ENCODE results near the gene CD38.

DNA sequence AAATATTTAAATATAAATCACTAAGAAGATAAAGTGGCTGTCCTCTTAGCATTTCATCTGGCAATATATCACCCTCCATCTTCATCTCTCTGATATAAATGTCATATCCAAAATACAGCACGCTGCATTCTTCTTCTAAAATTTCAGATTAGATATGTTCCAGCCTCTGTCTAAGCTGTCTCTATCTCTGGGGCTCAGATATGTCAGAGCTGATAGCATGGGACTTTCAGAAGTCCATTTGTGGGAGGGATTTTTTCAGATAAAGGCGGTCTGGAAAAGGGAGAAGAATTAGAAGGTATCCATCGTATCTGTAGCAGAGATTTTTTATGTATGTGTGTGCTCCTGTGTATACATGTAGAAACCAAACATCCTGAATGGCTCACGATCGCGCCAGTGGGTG, 25.0 kb upstream of the CD38 start:
- TF ChIP-seq, protein P1, sequence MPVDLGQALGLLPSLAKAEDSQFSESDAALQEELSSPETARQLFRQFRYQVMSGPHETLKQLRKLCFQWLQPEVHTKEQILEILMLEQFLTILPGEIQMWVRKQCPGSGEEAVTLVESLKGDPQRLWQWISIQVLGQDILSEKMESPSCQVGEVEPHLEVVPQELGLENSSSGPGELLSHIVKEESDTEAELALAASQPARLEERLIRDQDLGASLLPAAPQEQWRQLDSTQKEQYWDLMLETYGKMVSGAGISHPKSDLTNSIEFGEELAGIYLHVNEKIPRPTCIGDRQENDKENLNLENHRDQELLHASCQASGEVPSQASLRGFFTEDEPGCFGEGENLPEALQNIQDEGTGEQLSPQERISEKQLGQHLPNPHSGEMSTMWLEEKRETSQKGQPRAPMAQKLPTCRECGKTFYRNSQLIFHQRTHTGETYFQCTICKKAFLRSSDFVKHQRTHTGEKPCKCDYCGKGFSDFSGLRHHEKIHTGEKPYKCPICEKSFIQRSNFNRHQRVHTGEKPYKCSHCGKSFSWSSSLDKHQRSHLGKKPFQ (tag by site-specific recombination; IDR thresholded peaks at IDR 0.05), result no peak
- TF ChIP-seq ZNF654 (tag by site-specific recombination; IDR thresholded peaks at IDR 0.05; ENCODE audit: low read depth) (no peak), ZNF626 (tag by site-specific recombination; IDR thresholded peaks at IDR 0.05) (no peak), ZNF248 (tag by site-specific recombination; IDR thresholded peaks at IDR 0.05) (no peak), SP7 (tag by site-specific recombination; IDR thresholded peaks at IDR 0.05) (no peak), ZSCAN23 (tag by site-specific recombination; IDR thresholded peaks at IDR 0.05) (no peak), ZNF416 (tag by site-specific recombination; IDR thresholded peaks at IDR 0.05) (no peak), ZNF16 (tag by site-specific recombination; IDR thresholded peaks at IDR 0.05; ENCODE audit: low read depth) (no peak), ZIC2 (tag by site-specific recombination; IDR thresholded peaks at IDR 0.05) (no peak), RBAK (tag by site-specific recombination; IDR thresholded peaks at IDR 0.05) (no peak)
- TF ChIP-seq, protein P2, sequence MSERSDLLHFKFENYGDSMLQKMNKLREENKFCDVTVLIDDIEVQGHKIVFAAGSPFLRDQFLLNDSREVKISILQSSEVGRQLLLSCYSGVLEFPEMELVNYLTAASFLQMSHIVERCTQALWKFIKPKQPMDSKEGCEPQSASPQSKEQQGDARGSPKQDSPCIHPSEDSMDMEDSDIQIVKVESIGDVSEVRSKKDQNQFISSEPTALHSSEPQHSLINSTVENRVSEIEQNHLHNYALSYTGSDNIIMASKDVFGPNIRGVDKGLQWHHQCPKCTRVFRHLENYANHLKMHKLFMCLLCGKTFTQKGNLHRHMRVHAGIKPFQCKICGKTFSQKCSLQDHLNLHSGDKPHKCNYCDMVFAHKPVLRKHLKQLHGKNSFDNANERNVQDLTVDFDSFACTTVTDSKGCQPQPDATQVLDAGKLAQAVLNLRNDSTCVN (tag by site-specific recombination; optimal IDR thresholded peaks at IDR 0.05), result no peak
- TF ChIP-seq, protein P3, sequence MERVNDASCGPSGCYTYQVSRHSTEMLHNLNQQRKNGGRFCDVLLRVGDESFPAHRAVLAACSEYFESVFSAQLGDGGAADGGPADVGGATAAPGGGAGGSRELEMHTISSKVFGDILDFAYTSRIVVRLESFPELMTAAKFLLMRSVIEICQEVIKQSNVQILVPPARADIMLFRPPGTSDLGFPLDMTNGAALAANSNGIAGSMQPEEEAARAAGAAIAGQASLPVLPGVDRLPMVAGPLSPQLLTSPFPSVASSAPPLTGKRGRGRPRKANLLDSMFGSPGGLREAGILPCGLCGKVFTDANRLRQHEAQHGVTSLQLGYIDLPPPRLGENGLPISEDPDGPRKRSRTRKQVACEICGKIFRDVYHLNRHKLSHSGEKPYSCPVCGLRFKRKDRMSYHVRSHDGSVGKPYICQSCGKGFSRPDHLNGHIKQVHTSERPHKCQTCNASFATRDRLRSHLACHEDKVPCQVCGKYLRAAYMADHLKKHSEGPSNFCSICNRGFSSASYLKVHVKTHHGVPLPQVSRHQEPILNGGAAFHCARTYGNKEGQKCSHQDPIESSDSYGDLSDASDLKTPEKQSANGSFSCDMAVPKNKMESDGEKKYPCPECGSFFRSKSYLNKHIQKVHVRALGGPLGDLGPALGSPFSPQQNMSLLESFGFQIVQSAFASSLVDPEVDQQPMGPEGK (tag by site-specific recombination; IDR thresholded peaks at IDR 0.05), result no peak
- TF ChIP-seq, protein P4, sequence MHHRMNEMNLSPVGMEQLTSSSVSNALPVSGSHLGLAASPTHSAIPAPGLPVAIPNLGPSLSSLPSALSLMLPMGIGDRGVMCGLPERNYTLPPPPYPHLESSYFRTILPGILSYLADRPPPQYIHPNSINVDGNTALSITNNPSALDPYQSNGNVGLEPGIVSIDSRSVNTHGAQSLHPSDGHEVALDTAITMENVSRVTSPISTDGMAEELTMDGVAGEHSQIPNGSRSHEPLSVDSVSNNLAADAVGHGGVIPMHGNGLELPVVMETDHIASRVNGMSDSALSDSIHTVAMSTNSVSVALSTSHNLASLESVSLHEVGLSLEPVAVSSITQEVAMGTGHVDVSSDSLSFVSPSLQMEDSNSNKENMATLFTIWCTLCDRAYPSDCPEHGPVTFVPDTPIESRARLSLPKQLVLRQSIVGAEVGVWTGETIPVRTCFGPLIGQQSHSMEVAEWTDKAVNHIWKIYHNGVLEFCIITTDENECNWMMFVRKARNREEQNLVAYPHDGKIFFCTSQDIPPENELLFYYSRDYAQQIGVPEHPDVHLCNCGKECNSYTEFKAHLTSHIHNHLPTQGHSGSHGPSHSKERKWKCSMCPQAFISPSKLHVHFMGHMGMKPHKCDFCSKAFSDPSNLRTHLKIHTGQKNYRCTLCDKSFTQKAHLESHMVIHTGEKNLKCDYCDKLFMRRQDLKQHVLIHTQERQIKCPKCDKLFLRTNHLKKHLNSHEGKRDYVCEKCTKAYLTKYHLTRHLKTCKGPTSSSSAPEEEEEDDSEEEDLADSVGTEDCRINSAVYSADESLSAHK (tag by site-specific recombination; IDR thresholded peaks at IDR 0.05), result no peak
- TF ChIP-seq, protein P5, sequence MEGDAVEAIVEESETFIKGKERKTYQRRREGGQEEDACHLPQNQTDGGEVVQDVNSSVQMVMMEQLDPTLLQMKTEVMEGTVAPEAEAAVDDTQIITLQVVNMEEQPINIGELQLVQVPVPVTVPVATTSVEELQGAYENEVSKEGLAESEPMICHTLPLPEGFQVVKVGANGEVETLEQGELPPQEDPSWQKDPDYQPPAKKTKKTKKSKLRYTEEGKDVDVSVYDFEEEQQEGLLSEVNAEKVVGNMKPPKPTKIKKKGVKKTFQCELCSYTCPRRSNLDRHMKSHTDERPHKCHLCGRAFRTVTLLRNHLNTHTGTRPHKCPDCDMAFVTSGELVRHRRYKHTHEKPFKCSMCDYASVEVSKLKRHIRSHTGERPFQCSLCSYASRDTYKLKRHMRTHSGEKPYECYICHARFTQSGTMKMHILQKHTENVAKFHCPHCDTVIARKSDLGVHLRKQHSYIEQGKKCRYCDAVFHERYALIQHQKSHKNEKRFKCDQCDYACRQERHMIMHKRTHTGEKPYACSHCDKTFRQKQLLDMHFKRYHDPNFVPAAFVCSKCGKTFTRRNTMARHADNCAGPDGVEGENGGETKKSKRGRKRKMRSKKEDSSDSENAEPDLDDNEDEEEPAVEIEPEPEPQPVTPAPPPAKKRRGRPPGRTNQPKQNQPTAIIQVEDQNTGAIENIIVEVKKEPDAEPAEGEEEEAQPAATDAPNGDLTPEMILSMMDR (tag by site-specific recombination; IDR thresholded peaks at IDR 0.05), result no peak

Data from HEK293 (cell line).